Measurements from ENCODE around the gene RPAP2.
"Not testable (repeated sequence)": the region's sequence is repeated elsewhere in the genome, so short reads cannot be mapped to it uniquely, and the experiment has no call there.

Gene RPAP2

GRCh38 chr1:92408825-92409224, 110.0 kb downstream of the RPAP2 start:
- H3K27me3 ChIP-seq (ENCODE audit: control insufficient read depth in 2 of 2, insufficient read depth in 2 of 2, low read length in 2 of 2), result no peaks in the 10 kb centered on the region
- H3K27ac ChIP-seq (ENCODE audit: low read depth in 2 of 2, low read length in 2 of 2), result no peak overlapping the region
- peaks cover 0 to 4% of the 10 kb centered on the region in 2 donors for H3K9me3 ChIP-seq (ENCODE audit: control insufficient read depth in 2 of 2, low read length in 2 of 2)
- no peak overlapping the region for H3K9ac ChIP-seq (ENCODE audit: low read depth in 1 of 2, low read length in 2 of 2)
- H3K4me3 ChIP-seq (ENCODE audit: low read length in 2 of 2), result no peak overlapping the region
- peaks cover 0 to 13% of the 10 kb centered on the region in 2 donors for H3K4me1 ChIP-seq (ENCODE audit: control insufficient read depth in 2 of 2, insufficient read depth in 2 of 2, low read length in 2 of 2)
- no peaks in the 10 kb centered on the region for H3K36me3 ChIP-seq (ENCODE audit: control insufficient read depth in 2 of 2, insufficient read depth in 2 of 2, low read length in 2 of 2)

- Histone ChIP-seq H3K36me3 (ENCODE audit: control insufficient read depth in 2 of 2, insufficient read depth in 2 of 2, low read length in 2 of 2) (no peaks in the 10 kb centered on the region), H3K9me3 (ENCODE audit: control insufficient read depth in 2 of 2, low read length in 2 of 2) (no peaks in the 10 kb centered on the region)
Observed at GRCh38 chr1:92409946-92410549, 111.2 kb downstream of the RPAP2 start.

GRCh38 chr1:92410706-92411105, 111.8 kb downstream of the RPAP2 start:
- Histone ChIP-seq H3K9me3 (ENCODE audit: control insufficient read depth in 2 of 2, low read length in 2 of 2) (no peaks in the 10 kb centered on the region), H3K27me3 (ENCODE audit: control insufficient read depth in 2 of 2, insufficient read depth in 2 of 2, low read length in 2 of 2) (no peaks in the 10 kb centered on the region), H3K27ac (ENCODE audit: low read depth in 2 of 2, low read length in 2 of 2) (no peak overlapping the region), H3K36me3 (ENCODE audit: control insufficient read depth in 2 of 2, insufficient read depth in 2 of 2, low read length in 2 of 2) (no peaks in the 10 kb centered on the region), H3K9ac (ENCODE audit: low read depth in 1 of 2, low read length in 2 of 2) (no peak overlapping the region), H3K4me1 (ENCODE audit: control insufficient read depth in 2 of 2, insufficient read depth in 2 of 2, low read length in 2 of 2) (peaks cover 0 to 13% of the 10 kb centered on the region in 2 donors), H3K4me3 (ENCODE audit: low read length in 2 of 2) (no peak overlapping the region)

More at GRCh38 chr1:92409946-92410549, 111.2 kb downstream of the RPAP2 start:
- no peak overlapping the region for H3K9ac ChIP-seq (ENCODE audit: low read depth in 1 of 2, low read length in 2 of 2)
- no peak overlapping the region for H3K4me3 ChIP-seq (ENCODE audit: low read length in 2 of 2)
- no peaks in the 10 kb centered on the region for H3K27me3 ChIP-seq (ENCODE audit: control insufficient read depth in 2 of 2, insufficient read depth in 2 of 2, low read length in 2 of 2)
- H3K4me1 ChIP-seq (ENCODE audit: control insufficient read depth in 2 of 2, insufficient read depth in 2 of 2, low read length in 2 of 2), result peaks cover 0 to 13% of the 10 kb centered on the region in 2 donors
- no peak overlapping the region for H3K27ac ChIP-seq (ENCODE audit: low read depth in 2 of 2, low read length in 2 of 2)

- Histone ChIP-seq H3K9me3 (ENCODE audit: control insufficient read depth in 2 of 2, low read length in 2 of 2) (no peaks in the 10 kb centered on the region), H3K36me3 (ENCODE audit: control insufficient read depth in 2 of 2, insufficient read depth in 2 of 2, low read length in 2 of 2) (no peaks in the 10 kb centered on the region), H3K27me3 (ENCODE audit: control insufficient read depth in 2 of 2, insufficient read depth in 2 of 2, low read length in 2 of 2) (no peaks in the 10 kb centered on the region), H3K9ac (ENCODE audit: low read depth in 1 of 2, low read length in 2 of 2) (no peak overlapping the region), H3K4me1 (ENCODE audit: control insufficient read depth in 2 of 2, insufficient read depth in 2 of 2, low read length in 2 of 2) (peaks cover 0 to 13% of the 10 kb centered on the region in 2 donors), H3K27ac (ENCODE audit: low read depth in 2 of 2, low read length in 2 of 2) (no peak overlapping the region), H3K4me3 (ENCODE audit: low read length in 2 of 2) (peak overlapping the region in 1 of 2 donors; percentile 24)
Observed at GRCh38 chr1:92411511-92411910, 112.7 kb downstream of the RPAP2 start.

- no peaks in the 10 kb centered on the region for H3K4me1 ChIP-seq (ENCODE audit: control insufficient read depth in 2 of 2, insufficient read depth in 2 of 2, low read length in 2 of 2)
- H3K36me3 ChIP-seq (ENCODE audit: control insufficient read depth in 2 of 2, insufficient read depth in 2 of 2, low read length in 2 of 2), result no peaks in the 10 kb centered on the region
- H3K27ac ChIP-seq (ENCODE audit: low read depth in 2 of 2, low read length in 2 of 2), result no peak overlapping the region
- H3K27me3 ChIP-seq (ENCODE audit: control insufficient read depth in 2 of 2, insufficient read depth in 2 of 2, low read length in 2 of 2), result no peaks in the 10 kb centered on the region
- H3K9me3 ChIP-seq (ENCODE audit: control insufficient read depth in 2 of 2, low read length in 2 of 2), result no peaks in the 10 kb centered on the region
- no peak overlapping the region for H3K9ac ChIP-seq (ENCODE audit: low read depth in 1 of 2, low read length in 2 of 2)
- no peak overlapping the region for H3K4me3 ChIP-seq (ENCODE audit: low read length in 2 of 2)
Observed at GRCh38 chr1:92419642-92420041, 120.8 kb downstream of the RPAP2 start.

- Histone ChIP-seq H3K9me3 (ENCODE audit: control insufficient read depth in 2 of 2, low read length in 2 of 2) (no peaks in the 10 kb centered on the region), H3K4me3 (ENCODE audit: low read length in 2 of 2) (no peak overlapping the region), H3K36me3 (ENCODE audit: control insufficient read depth in 2 of 2, insufficient read depth in 2 of 2, low read length in 2 of 2) (no peaks in the 10 kb centered on the region), H3K27me3 (ENCODE audit: control insufficient read depth in 2 of 2, insufficient read depth in 2 of 2, low read length in 2 of 2) (no peaks in the 10 kb centered on the region), H3K9ac (ENCODE audit: low read depth in 1 of 2, low read length in 2 of 2) (no peak overlapping the region), H3K27ac (ENCODE audit: low read depth in 2 of 2, low read length in 2 of 2) (no peak overlapping the region), H3K4me1 (ENCODE audit: control insufficient read depth in 2 of 2, insufficient read depth in 2 of 2, low read length in 2 of 2) (no peaks in the 10 kb centered on the region)
Observed at GRCh38 chr1:92424381-92424780, 125.5 kb downstream of the RPAP2 start.

- no peak overlapping the region for H3K4me3 ChIP-seq (ENCODE audit: low read length in 2 of 2)
- H3K9me3 ChIP-seq (ENCODE audit: control insufficient read depth in 2 of 2, low read length in 2 of 2), result no peaks in the 10 kb centered on the region
- H3K27ac ChIP-seq (ENCODE audit: low read depth in 2 of 2, low read length in 2 of 2), result no peak overlapping the region
- H3K36me3 ChIP-seq (ENCODE audit: control insufficient read depth in 2 of 2, insufficient read depth in 2 of 2, low read length in 2 of 2), result no peaks in the 10 kb centered on the region
- H3K4me1 ChIP-seq (ENCODE audit: control insufficient read depth in 2 of 2, insufficient read depth in 2 of 2, low read length in 2 of 2), result no peaks in the 10 kb centered on the region
- no peak overlapping the region for H3K9ac ChIP-seq (ENCODE audit: low read depth in 1 of 2, low read length in 2 of 2)
- H3K27me3 ChIP-seq (ENCODE audit: control insufficient read depth in 2 of 2, insufficient read depth in 2 of 2, low read length in 2 of 2), result no peaks in the 10 kb centered on the region
Observed at GRCh38 chr1:92425617-92426016, 126.8 kb downstream of the RPAP2 start.

GRCh38 chr1:92430030-92430429, 131.2 kb downstream of the RPAP2 start:
- H3K9me3 ChIP-seq (ENCODE audit: control insufficient read depth in 2 of 2, low read length in 2 of 2), result no peaks in the 10 kb centered on the region
- no peak overlapping the region for H3K4me3 ChIP-seq (ENCODE audit: low read length in 2 of 2)
- H3K27me3 ChIP-seq (ENCODE audit: control insufficient read depth in 2 of 2, insufficient read depth in 2 of 2, low read length in 2 of 2), result no peaks in the 10 kb centered on the region
- no peak overlapping the region for H3K27ac ChIP-seq (ENCODE audit: low read depth in 2 of 2, low read length in 2 of 2)
- H3K4me1 ChIP-seq (ENCODE audit: control insufficient read depth in 2 of 2, insufficient read depth in 2 of 2, low read length in 2 of 2), result no peaks in the 10 kb centered on the region
- H3K9ac ChIP-seq (ENCODE audit: low read depth in 1 of 2, low read length in 2 of 2), result no peak overlapping the region
- H3K36me3 ChIP-seq (ENCODE audit: control insufficient read depth in 2 of 2, insufficient read depth in 2 of 2, low read length in 2 of 2), result no peaks in the 10 kb centered on the region

- not testable (repeated sequence) for H3K27me3 ChIP-seq (ENCODE audit: control insufficient read depth in 2 of 2, insufficient read depth in 2 of 2, low read length in 2 of 2); H3K9me3 ChIP-seq (ENCODE audit: control insufficient read depth in 2 of 2, low read length in 2 of 2); H3K27ac ChIP-seq (ENCODE audit: low read depth in 2 of 2, low read length in 2 of 2); H3K4me3 ChIP-seq (ENCODE audit: low read length in 2 of 2); H3K9ac ChIP-seq (ENCODE audit: low read depth in 1 of 2, low read length in 2 of 2); H3K4me1 ChIP-seq (ENCODE audit: control insufficient read depth in 2 of 2, insufficient read depth in 2 of 2, low read length in 2 of 2); H3K36me3 ChIP-seq (ENCODE audit: control insufficient read depth in 2 of 2, insufficient read depth in 2 of 2, low read length in 2 of 2)
Observed at GRCh38 chr1:92434572-92434971, 135.7 kb downstream of the RPAP2 start.

GRCh38 chr1:92439291-92439690, 140.4 kb downstream of the RPAP2 start:
- H3K27me3 ChIP-seq (ENCODE audit: control insufficient read depth in 2 of 2, insufficient read depth in 2 of 2, low read length in 2 of 2), result no peaks in the 10 kb centered on the region
- H3K9ac ChIP-seq (ENCODE audit: low read depth in 1 of 2, low read length in 2 of 2), result no peak overlapping the region
- H3K9me3 ChIP-seq (ENCODE audit: control insufficient read depth in 2 of 2, low read length in 2 of 2), result no peaks in the 10 kb centered on the region
- H3K36me3 ChIP-seq (ENCODE audit: control insufficient read depth in 2 of 2, insufficient read depth in 2 of 2, low read length in 2 of 2), result no peaks in the 10 kb centered on the region
- peaks cover 0 to 3% of the 10 kb centered on the region in 2 donors for H3K4me1 ChIP-seq (ENCODE audit: control insufficient read depth in 2 of 2, insufficient read depth in 2 of 2, low read length in 2 of 2)
- no peak overlapping the region for H3K4me3 ChIP-seq (ENCODE audit: low read length in 2 of 2)
- no peak overlapping the region for H3K27ac ChIP-seq (ENCODE audit: low read depth in 2 of 2, low read length in 2 of 2)

- peaks cover 0 to 3% of the 10 kb centered on the region in 2 donors for H3K4me1 ChIP-seq (ENCODE audit: control insufficient read depth in 2 of 2, insufficient read depth in 2 of 2, low read length in 2 of 2)
- no peaks in the 10 kb centered on the region for H3K36me3 ChIP-seq (ENCODE audit: control insufficient read depth in 2 of 2, insufficient read depth in 2 of 2, low read length in 2 of 2)
- no peaks in the 10 kb centered on the region for H3K9me3 ChIP-seq (ENCODE audit: control insufficient read depth in 2 of 2, low read length in 2 of 2)
- H3K4me3 ChIP-seq (ENCODE audit: low read length in 2 of 2), result peak overlapping the region; percentile 46 to 56
- peak overlapping the region; percentile 17 to 34 for H3K27ac ChIP-seq (ENCODE audit: low read depth in 2 of 2, low read length in 2 of 2)
- H3K9ac ChIP-seq (ENCODE audit: low read depth in 1 of 2, low read length in 2 of 2), result no peak overlapping the region
- H3K27me3 ChIP-seq (ENCODE audit: control insufficient read depth in 2 of 2, insufficient read depth in 2 of 2, low read length in 2 of 2), result no peaks in the 10 kb centered on the region
Observed at GRCh38 chr1:92441316-92441696, 142.4 kb downstream of the RPAP2 start.

All from mucosa of rectum (tissue), 2 donors.